ENCODE results near the gene TACO1.

DNA sequence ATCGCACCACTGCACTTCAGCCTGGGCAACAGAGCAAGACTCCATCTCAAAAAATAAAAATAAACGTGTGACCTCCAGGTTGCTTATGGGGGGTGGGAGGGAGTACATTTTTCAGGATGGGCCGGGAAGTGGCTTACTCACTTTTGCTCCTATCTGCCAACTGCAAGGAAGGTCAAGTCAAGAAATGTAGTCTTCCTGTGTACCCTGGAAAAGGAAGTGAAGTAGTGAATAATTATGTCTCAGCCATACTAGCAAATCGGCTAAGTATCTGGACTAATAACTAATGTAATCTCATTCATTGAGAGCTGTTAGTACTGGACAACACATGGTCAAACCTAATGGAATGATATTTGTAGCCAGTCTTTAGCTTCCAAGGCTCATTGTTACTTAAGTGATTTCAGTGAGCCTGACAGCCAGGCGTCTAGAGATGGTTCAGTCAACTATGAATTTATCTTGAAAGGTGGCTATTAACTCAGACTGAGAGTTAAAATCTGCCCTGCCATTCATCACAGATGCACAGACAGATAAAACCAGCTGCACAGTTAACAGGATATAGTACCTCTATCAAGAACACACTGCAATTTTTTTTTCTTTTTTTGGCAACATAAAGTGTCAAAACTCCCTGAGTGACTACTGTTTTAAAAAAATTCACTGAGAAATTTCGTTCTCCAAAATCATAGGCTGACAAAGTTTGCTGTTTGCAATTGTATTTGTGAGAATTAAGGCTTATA lies 3.7 kb upstream of the TACO1 start:
- TF ChIP-seq EZH2 (IDR thresholded peaks at IDR 0.05; ENCODE audit: borderline replicate concordance, low read depth, low read length, severe bottlenecking): no peak
- TF ChIP-seq CTCF (IDR thresholded peaks at IDR 0.05; ENCODE audit: extremely low read depth in 1 of 2, insufficient read depth in 1 of 2, low read depth in 1 of 2, low read length in 2 of 2): no peak
